HepG2 (cell line): Measurements from ENCODE around the gene SMLR1. TPM values are rescaled to one million over a fixed set of nuclear protein-coding genes. Genes with fewer than 3 reads are reported as not detected.

Experiments used
- AHDC1 ChIP-seq: sonication (generic); formaldehyde crosslinking; IDR thresholded peaks from 2 replicates; pipeline ENCODE4 v1.5.1; 2020; ENCODE audit warnings: mild to moderate bottlenecking, missing genetic modification reagents, borderline replicate concordance
- ATF7-NPFF ChIP-seq: sonication (generic); formaldehyde crosslinking; IDR thresholded peaks from 2 replicates; pipeline ENCODE4 v1.8.1; 2023; ENCODE audit warnings: mild to moderate bottlenecking, low read depth, missing genetic modification reagents, moderate library complexity
- CEBPG ChIP-seq: IDR thresholded peaks from 2 replicates; pipeline ENCODE4 v1.6.1; 2016
- DDIT3 ChIP-seq: sonication (generic); formaldehyde crosslinking; IDR thresholded peaks from 2 replicates; pipeline ENCODE4 v1.4.0; 2020; ENCODE audit warnings: mild to moderate bottlenecking, missing genetic modification reagents
- HNRNPLL ChIP-seq: fragments of 200-400 bp; formaldehyde crosslinking; IDR thresholded peaks from 2 replicates; pipeline ENCODE4 v1.6.1; 2017; ENCODE audit warnings: mild to moderate bottlenecking, low read depth, low read length; ENCODE audit not compliant: poor library complexity, severe bottlenecking
- JUN ChIP-seq: sonication (generic); formaldehyde crosslinking; IDR thresholded peaks from 2 replicates; pipeline ENCODE4 v1.4.0; 2020; ENCODE audit warnings: mild to moderate bottlenecking, missing genetic modification reagents
- KDM6A ChIP-seq: IDR thresholded peaks from 2 replicates; pipeline ENCODE4 v1.6.1; 2016; ENCODE audit warnings: low read depth
- LCORL ChIP-seq, 2 experiments: fragments of 450-650 bp in 1 of 2; sonication (generic) in 1 of 2; formaldehyde crosslinking in 1 of 2; IDR thresholded peaks; 2 replicates each; pipeline versions ENCODE4 v1.5.0 to v1.6.1; 2017 to 2020; ENCODE audit warnings: antibody characterized with exemption in 1 of 2, missing genetic modification reagents in 1 of 2
- SPEN ChIP-seq: sonication (generic); formaldehyde crosslinking; IDR thresholded peaks from 2 replicates; pipeline ENCODE4 v1.5.1; 2020; ENCODE audit warnings: low read depth, mild to moderate bottlenecking, missing genetic modification reagents
- TFE3 ChIP-seq: IDR thresholded peaks from 2 replicates; pipeline ENCODE4 v1.6.1; 2016
- ZBTB37 ChIP-seq: sonication (generic); formaldehyde crosslinking; IDR thresholded peaks from 2 replicates; pipeline ENCODE4 v1.4.0; 2020; ENCODE audit warnings: mild to moderate bottlenecking, missing genetic modification reagents
- ZBTB38 ChIP-seq: sonication (generic); formaldehyde crosslinking; IDR thresholded peaks from 2 replicates; pipeline ENCODE4 v1.5.1; 2020; ENCODE audit warnings: mild to moderate bottlenecking, missing genetic modification reagents
- ZNF549 ChIP-seq: sonication (generic); formaldehyde crosslinking; IDR thresholded peaks from 2 replicates; pipeline ENCODE4 v1.5.0; 2020; ENCODE audit warnings: missing genetic modification reagents
- polyA plus RNA-seq, 8 experiments: library from polyadenylated mRNA; depleted of rRNA in 3 of 8; stranded (reverse) in 7 of 8; unstranded in 1 of 8; fragments of >200 nt; fragmentation: Illumina TruSeq in 4 of 8; extraction: Trizol in 4 of 8; gene quantifications; 2 replicates each; pipeline versions ENCODE4 v1.2.1 to v1.2.3, GENCODE V29; 2011 to 2016; ENCODE audit warnings: low read depth in 4 of 8, missing spikeins in 1 of 8, mixed read lengths in 1 of 8; ENCODE audit not compliant: insufficient read depth in 1 of 8
- total RNA-seq, 5 experiments: library from RNA; depleted of rRNA; stranded (reverse); fragments of >200 nt; fragmentation: Illumina TruSeq; extraction: Trizol; gene quantifications; 2 replicates each; pipeline ENCODE4 v1.2.3, GENCODE V29; 2016; ENCODE audit warnings: low read depth in 1 of 5
- TF ChIP-seq, protein P1 (sequence below): IDR thresholded peaks from 2 replicates; pipeline ENCODE4 v1.6.1; 2016; ENCODE audit warnings: mild to moderate bottlenecking
- TF ChIP-seq, protein P2 (sequence below): fragments of 450-650 bp; IDR thresholded peaks from 2 replicates; pipeline ENCODE4 v1.6.1; 2017; ENCODE audit warnings: mild to moderate bottlenecking

SMLR1 gene
- total and polyA plus RNA-seq, 2 of the 13 experiments (the other 11 are each of a cell fraction or from before 2014, with no cell fraction given): 41.8 to 104 TPM

DNA sequence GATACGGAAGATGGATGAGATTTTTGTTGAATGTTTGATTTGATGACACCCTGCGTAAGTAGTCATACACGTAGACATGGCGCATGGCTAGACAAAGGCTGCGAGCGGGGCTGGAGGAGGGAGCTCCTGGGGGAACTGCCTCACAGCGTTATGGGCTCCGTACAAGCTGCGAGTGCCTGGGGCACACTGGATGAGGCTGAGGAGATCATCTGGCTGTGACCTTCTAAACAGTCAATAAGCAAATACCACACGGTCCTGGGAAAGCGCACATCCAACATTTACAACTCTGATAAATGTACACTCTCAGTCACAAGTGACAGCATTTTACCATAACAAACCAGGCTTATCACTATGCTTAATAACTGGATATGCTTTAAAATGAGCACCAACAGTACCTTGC is 37.1 kb downstream of the SMLR1 start (continued):
- TF ChIP-seq KDM6A (CRISPR knock-in tag) (peak; percentile 68; the same call in 1 of the 2 replicates), TFE3 (CRISPR knock-in tag) (peak; percentile 63; the same call in 1 of the 2 replicates), ZNF549 (CRISPR knock-in tag) (no peak), HNRNPLL (no peak), LCORL (IDR thresholded peaks at IDR 0.05) (no peak), LCORL (CRISPR knock-in tag; IDR thresholded peaks at IDR 0.05) (peak; percentile 70; the same call in 1 of the 2 replicates), ZBTB37 (CRISPR knock-in tag) (no peak), CEBPG (CRISPR knock-in tag) (peak; percentile 12), AHDC1 (peak; percentile 88), JUN (CRISPR knock-in tag) (peak; percentile 31; the same call in 1 of the 2 replicates), ZBTB38 (CRISPR knock-in tag) (peak; percentile 93), SPEN (CRISPR knock-in tag) (peak; percentile 77), DDIT3 (CRISPR knock-in tag) (no peak), ATF7-NPFF (CRISPR knock-in tag) (peak; percentile 35; the same call in 1 of the 2 replicates)
- TF ChIP-seq, protein P1, sequence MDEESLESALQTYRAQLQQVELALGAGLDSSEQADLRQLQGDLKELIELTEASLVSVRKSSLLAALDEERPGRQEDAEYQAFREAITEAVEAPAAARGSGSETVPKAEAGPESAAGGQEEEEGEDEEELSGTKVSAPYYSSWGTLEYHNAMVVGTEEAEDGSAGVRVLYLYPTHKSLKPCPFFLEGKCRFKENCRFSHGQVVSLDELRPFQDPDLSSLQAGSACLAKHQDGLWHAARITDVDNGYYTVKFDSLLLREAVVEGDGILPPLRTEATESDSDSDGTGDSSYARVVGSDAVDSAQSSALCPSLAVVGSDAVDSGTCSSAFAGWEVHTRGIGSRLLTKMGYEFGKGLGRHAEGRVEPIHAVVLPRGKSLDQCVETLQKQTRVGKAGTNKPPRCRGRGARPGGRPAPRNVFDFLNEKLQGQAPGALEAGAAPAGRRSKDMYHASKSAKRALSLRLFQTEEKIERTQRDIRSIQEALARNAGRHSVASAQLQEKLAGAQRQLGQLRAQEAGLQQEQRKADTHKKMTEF (CRISPR knock-in tag): 0 out of 2 replicates have a peak, but pooled peaks have one; percentile 29
- TF ChIP-seq, protein P2, sequence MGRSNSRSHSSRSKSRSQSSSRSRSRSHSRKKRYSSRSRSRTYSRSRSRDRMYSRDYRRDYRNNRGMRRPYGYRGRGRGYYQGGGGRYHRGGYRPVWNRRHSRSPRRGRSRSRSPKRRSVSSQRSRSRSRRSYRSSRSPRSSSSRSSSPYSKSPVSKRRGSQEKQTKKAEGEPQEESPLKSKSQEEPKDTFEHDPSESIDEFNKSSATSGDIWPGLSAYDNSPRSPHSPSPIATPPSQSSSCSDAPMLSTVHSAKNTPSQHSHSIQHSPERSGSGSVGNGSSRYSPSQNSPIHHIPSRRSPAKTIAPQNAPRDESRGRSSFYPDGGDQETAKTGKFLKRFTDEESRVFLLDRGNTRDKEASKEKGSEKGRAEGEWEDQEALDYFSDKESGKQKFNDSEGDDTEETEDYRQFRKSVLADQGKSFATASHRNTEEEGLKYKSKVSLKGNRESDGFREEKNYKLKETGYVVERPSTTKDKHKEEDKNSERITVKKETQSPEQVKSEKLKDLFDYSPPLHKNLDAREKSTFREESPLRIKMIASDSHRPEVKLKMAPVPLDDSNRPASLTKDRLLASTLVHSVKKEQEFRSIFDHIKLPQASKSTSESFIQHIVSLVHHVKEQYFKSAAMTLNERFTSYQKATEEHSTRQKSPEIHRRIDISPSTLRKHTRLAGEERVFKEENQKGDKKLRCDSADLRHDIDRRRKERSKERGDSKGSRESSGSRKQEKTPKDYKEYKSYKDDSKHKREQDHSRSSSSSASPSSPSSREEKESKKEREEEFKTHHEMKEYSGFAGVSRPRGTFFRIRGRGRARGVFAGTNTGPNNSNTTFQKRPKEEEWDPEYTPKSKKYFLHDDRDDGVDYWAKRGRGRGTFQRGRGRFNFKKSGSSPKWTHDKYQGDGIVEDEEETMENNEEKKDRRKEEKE: no peak
